K562 (cell line): ENCODE data around the gene SRL. TPM values are rescaled to one million over a fixed set of nuclear protein-coding genes. Genes with fewer than 3 reads are reported as not detected.

Source experiments
- ATF7 ChIP-seq: fragments of 450-650 bp; IDR thresholded peaks from 2 replicates; pipeline ENCODE4 v1.7.1; 2014; ENCODE audit warnings: mild to moderate bottlenecking, moderate library complexity
- CHD1 ChIP-seq: fragments of 200-600 bp; sonication (generic); IDR thresholded peaks from one replicate; pipeline ENCODE4 v1.6.1; 2012; ENCODE audit warnings: mild to moderate bottlenecking, moderate library complexity, low read length, inconsistent platforms
- EZH2 ChIP-seq: IDR thresholded peaks from 2 replicates; pipeline ENCODE4 v1.6.1; 2012; ENCODE audit warnings: low read depth, mild to moderate bottlenecking, inconsistent platforms, low read length, borderline replicate concordance
- HDAC3 ChIP-seq: fragments of 450-650 bp; IDR thresholded peaks from 2 replicates; pipeline ENCODE4 v1.6.1; 2018; ENCODE audit warnings: borderline replicate concordance, mild to moderate bottlenecking, moderate library complexity; ENCODE audit not compliant: partially characterized antibody
- ILF3 ChIP-seq: fragments of 450-650 bp; IDR thresholded peaks from 2 replicates; pipeline ENCODE4 v1.6.1; 2018; ENCODE audit warnings: antibody characterized with exemption, mild to moderate bottlenecking, moderate library complexity, borderline replicate concordance
- MBD2 ChIP-seq: sonication (generic); IDR thresholded peaks from 2 replicates; pipeline ENCODE4 v1.6.1; 2016; ENCODE audit warnings: low read depth, borderline replicate concordance
- PHTF2 ChIP-seq: fragments of 250-450 bp; sonication (Bioruptor Pico); IDR thresholded peaks from 2 replicates; pipeline ENCODE4 v1.5.0; 2021; ENCODE audit warnings: mild to moderate bottlenecking
- SPI1 ChIP-seq: IDR thresholded peaks from 2 replicates; pipeline ENCODE4 v1.6.1; 2011; ENCODE audit warnings: low read depth, low read length, control low read depth, borderline replicate concordance
- ZBTB1 ChIP-seq: sonication (generic); formaldehyde crosslinking; IDR thresholded peaks from 2 replicates; pipeline ENCODE4 v1.8.1; 2023; ENCODE audit warnings: missing genetic modification reagents, low read depth, mild to moderate bottlenecking, borderline replicate concordance
- ZNF175 ChIP-seq: fragments of 200-800 bp; sonication (Bioruptor generic); IDR thresholded peaks from 2 replicates; pipeline ENCODE4 v1.6.1; 2016; ENCODE audit warnings: low read depth, mild to moderate bottlenecking, missing genetic modification characterization, missing compliant biosample characterization
- ZNF347 ChIP-seq: fragments of 450-650 bp; formaldehyde crosslinking; IDR thresholded peaks from 2 replicates; pipeline ENCODE4 v1.4.0; 2020; ENCODE audit warnings: low read depth, mild to moderate bottlenecking, moderate library complexity
- ZSCAN32 ChIP-seq: fragments of 450-650 bp; formaldehyde crosslinking; IDR thresholded peaks from 2 replicates; pipeline ENCODE4 v1.4.0; 2020; ENCODE audit warnings: mild to moderate bottlenecking, moderate library complexity
- polyA plus RNA-seq, 8 experiments: library from polyadenylated mRNA; depleted of rRNA in 4 of 8; stranded (reverse) in 5 of 8; unstranded in 3 of 8; fragments of >200 nt; fragmentation: Nextera tagmentation in 2 of 8; fragmentation: Illumina TruSeq in 1 of 8; extraction: Ambion mirVana in 2 of 8; extraction: Trizol in 1 of 8; gene quantifications; 2 replicates each; pipeline versions ENCODE4 v1.2.1 to v1.2.3, GENCODE V29; 2011 to 2014; ENCODE audit warnings: inconsistent platforms in 1 of 8, missing spikeins in 1 of 8
- total RNA-seq, 7 experiments: library from RNA; depleted of rRNA in 6 of 7; stranded (reverse); fragments of >200 nt in 6 of 7; fragmentation: Illumina TruSeq in 2 of 7; extraction: Trizol in 2 of 7; gene quantifications; 2 replicates each; pipeline versions ENCODE4 v1.2.1 to v1.2.3, GENCODE V29; 2011 to 2021; ENCODE audit warnings: low replicate concordance in 1 of 7
- TF ChIP-seq, protein P1 (sequence below): fragments of 450-650 bp; formaldehyde crosslinking; IDR thresholded peaks from 2 replicates; pipeline ENCODE4 v1.4.0; 2020; ENCODE audit warnings: mild to moderate bottlenecking, moderate library complexity
- TF ChIP-seq, protein P2 (sequence below): fragments of 150-350 bp; IDR thresholded peaks from 2 replicates; pipeline ENCODE4 v1.6.1; 2014; ENCODE audit warnings: low read depth, mild to moderate bottlenecking, low read length, borderline replicate concordance
- TF ChIP-seq, protein P3 (sequence below): fragments of 200-800 bp; sonication (Bioruptor generic); IDR thresholded peaks from 2 replicates; pipeline ENCODE4 v1.6.1; 2016; ENCODE audit warnings: missing genetic modification characterization, missing compliant biosample characterization
- TF ChIP-seq, protein P4 (sequence below): fragments of 250-450 bp; sonication (Bioruptor Pico); IDR thresholded peaks from 2 replicates; pipeline ENCODE4 v1.4.0; 2020

SRL gene
- total and polyA plus RNA-seq, 9 of the 15 experiments (the other 6 are each of a cell fraction or from before 2014, with no cell fraction given): 0.01 TPM; not detected in 8

DNA sequence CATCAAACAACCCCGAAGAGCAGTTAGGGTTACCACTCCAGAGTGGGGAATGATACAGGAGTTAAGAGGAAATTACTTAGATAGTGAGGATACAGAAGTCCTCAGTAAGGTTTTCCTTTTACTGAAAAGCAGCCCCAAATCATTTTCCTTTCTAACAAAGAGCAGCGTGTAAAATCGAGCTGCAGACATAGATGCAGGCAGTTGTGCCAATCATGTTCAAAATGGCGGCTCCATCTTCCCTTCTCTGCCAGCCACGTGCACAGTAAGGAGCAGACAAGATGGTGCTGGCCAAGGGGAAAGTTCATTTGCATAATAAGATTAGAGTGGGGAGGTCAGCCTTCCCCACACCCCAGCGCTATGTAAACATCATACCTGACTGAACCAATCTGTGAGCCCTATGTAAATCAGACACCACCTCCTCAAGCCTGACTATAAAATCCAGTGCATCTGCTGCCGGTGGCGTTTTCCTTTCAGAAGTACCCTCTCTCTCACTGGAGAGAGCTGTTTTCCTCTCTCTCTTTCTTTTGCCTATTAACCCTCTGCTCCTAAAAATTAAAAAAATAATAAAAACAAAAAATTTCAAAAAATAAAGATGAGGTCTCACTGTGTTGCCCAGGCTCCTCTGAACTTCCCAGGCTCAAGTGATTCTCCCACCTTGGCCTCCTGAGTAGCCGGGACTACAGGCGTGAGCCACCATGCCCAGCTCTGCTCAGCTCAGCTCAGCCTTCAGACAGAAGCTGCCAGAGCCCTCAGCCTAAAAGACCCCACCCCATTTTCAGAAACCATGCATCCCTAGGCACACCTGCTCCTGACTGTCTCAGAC is 2.6 kb upstream of the SRL start (continued):
- TF ChIP-seq, protein P1, sequence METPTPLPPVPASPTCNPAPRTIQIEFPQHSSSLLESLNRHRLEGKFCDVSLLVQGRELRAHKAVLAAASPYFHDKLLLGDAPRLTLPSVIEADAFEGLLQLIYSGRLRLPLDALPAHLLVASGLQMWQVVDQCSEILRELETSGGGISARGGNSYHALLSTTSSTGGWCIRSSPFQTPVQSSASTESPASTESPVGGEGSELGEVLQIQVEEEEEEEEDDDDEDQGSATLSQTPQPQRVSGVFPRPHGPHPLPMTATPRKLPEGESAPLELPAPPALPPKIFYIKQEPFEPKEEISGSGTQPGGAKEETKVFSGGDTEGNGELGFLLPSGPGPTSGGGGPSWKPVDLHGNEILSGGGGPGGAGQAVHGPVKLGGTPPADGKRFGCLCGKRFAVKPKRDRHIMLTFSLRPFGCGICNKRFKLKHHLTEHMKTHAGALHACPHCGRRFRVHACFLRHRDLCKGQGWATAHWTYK (CRISPR knock-in tag): no peak
- TF ChIP-seq, protein P2, sequence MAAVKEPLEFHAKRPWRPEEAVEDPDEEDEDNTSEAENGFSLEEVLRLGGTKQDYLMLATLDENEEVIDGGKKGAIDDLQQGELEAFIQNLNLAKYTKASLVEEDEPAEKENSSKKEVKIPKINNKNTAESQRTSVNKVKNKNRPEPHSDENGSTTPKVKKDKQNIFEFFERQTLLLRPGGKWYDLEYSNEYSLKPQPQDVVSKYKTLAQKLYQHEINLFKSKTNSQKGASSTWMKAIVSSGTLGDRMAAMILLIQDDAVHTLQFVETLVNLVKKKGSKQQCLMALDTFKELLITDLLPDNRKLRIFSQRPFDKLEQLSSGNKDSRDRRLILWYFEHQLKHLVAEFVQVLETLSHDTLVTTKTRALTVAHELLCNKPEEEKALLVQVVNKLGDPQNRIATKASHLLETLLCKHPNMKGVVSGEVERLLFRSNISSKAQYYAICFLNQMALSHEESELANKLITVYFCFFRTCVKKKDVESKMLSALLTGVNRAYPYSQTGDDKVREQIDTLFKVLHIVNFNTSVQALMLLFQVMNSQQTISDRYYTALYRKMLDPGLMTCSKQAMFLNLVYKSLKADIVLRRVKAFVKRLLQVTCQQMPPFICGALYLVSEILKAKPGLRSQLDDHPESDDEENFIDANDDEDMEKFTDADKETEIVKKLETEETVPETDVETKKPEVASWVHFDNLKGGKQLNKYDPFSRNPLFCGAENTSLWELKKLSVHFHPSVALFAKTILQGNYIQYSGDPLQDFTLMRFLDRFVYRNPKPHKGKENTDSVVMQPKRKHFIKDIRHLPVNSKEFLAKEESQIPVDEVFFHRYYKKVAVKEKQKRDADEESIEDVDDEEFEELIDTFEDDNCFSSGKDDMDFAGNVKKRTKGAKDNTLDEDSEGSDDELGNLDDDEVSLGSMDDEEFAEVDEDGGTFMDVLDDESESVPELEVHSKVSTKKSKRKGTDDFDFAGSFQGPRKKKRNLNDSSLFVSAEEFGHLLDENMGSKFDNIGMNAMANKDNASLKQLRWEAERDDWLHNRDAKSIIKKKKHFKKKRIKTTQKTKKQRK: no peak
- TF ChIP-seq CHD1: no peak
- no peak for TF ChIP-seq ZBTB1 (CRISPR knock-in tag)
- TF ChIP-seq, protein P3, sequence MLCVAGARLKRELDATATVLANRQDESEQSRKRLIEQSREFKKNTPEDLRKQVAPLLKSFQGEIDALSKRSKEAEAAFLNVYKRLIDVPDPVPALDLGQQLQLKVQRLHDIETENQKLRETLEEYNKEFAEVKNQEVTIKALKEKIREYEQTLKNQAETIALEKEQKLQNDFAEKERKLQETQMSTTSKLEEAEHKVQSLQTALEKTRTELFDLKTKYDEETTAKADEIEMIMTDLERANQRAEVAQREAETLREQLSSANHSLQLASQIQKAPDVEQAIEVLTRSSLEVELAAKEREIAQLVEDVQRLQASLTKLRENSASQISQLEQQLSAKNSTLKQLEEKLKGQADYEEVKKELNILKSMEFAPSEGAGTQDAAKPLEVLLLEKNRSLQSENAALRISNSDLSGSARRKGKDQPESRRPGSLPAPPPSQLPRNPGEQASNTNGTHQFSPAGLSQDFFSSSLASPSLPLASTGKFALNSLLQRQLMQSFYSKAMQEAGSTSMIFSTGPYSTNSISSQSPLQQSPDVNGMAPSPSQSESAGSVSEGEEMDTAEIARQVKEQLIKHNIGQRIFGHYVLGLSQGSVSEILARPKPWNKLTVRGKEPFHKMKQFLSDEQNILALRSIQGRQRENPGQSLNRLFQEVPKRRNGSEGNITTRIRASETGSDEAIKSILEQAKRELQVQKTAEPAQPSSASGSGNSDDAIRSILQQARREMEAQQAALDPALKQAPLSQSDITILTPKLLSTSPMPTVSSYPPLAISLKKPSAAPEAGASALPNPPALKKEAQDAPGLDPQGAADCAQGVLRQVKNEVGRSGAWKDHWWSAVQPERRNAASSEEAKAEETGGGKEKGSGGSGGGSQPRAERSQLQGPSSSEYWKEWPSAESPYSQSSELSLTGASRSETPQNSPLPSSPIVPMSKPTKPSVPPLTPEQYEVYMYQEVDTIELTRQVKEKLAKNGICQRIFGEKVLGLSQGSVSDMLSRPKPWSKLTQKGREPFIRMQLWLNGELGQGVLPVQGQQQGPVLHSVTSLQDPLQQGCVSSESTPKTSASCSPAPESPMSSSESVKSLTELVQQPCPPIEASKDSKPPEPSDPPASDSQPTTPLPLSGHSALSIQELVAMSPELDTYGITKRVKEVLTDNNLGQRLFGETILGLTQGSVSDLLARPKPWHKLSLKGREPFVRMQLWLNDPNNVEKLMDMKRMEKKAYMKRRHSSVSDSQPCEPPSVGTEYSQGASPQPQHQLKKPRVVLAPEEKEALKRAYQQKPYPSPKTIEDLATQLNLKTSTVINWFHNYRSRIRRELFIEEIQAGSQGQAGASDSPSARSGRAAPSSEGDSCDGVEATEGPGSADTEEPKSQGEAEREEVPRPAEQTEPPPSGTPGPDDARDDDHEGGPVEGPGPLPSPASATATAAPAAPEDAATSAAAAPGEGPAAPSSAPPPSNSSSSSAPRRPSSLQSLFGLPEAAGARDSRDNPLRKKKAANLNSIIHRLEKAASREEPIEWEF (CRISPR knock-in tag): no peak
- no peak for TF ChIP-seq ZNF347
- TF ChIP-seq EZH2: no peak
- TF ChIP-seq, protein P4, sequence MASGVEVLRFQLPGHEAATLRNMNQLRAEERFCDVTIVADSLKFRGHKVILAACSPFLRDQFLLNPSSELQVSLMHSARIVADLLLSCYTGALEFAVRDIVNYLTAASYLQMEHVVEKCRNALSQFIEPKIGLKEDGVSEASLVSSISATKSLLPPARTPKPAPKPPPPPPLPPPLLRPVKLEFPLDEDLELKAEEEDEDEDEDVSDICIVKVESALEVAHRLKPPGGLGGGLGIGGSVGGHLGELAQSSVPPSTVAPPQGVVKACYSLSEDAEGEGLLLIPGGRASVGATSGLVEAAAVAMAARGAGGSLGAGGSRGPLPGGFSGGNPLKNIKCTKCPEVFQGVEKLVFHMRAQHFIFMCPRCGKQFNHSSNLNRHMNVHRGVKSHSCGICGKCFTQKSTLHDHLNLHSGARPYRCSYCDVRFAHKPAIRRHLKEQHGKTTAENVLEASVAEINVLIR: no peak
- no peak for TF ChIP-seq MBD2
- no peak for TF ChIP-seq HDAC3
- peak; percentile 72 for TF ChIP-seq ZNF175 (CRISPR knock-in tag)
- TF ChIP-seq PHTF2 (CRISPR knock-in tag): no peak
- TF ChIP-seq ILF3: no peak
- TF ChIP-seq ATF7: peak; percentile 45; the same call in 1 of the 2 replicates
- TF ChIP-seq SPI1: no peak
- no peak for TF ChIP-seq ZSCAN32 (CRISPR knock-in tag)
